ENCODE measurements around the gene CCDC9B.

The CCDC9B gene

GRCh38 chr15:40310001-40310959 is 30.5 kb downstream of the CCDC9B start:
- DNase-seq (ENCODE audit: low read depth in 2 of 2): no peak

- DNase-seq (ENCODE audit: low read depth in 2 of 2): no peak
Measured at GRCh38 chr15:40309344-40309862, 31.3 kb downstream of the CCDC9B start.

GRCh38 chr15:40307421-40308211 is 33.1 kb downstream of the CCDC9B start, which contains the start of gene PLCB2:
Gene PLCB2, minus strand, starts transcription at chr15:40307935. Its CDS starts 263 bp downstream, at chr15:40307672.
- DNase-seq (ENCODE audit: low read depth in 2 of 2): peak; percentile 42 to 47

DNA sequence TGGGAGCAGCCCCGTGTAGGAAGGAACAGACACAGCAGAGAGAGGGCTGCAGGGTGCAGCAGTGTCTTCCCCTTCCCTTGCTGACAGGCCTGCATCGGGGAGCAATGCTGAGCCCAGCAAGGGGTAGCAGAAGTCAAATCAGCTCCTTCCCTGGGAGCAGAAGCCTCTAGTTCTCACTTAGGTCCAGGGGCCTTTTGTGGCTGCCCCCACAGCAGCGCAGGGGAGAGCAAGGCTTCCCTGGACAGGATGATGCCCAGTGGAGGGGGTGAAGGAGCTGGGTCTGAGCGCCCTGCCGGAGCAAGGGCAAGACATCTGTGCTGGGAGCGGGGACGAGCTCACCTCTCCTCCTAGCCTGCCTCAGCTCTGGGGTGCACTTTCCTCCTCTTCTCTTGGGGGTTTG is 33.8 kb downstream of the CCDC9B start:
- no peak for DNase-seq (ENCODE audit: low read depth in 2 of 2)

GRCh38 chr15:40306371-40306770 is 34.4 kb downstream of the CCDC9B start:
- no peak for DNase-seq (ENCODE audit: low read depth in 2 of 2)

DNA sequence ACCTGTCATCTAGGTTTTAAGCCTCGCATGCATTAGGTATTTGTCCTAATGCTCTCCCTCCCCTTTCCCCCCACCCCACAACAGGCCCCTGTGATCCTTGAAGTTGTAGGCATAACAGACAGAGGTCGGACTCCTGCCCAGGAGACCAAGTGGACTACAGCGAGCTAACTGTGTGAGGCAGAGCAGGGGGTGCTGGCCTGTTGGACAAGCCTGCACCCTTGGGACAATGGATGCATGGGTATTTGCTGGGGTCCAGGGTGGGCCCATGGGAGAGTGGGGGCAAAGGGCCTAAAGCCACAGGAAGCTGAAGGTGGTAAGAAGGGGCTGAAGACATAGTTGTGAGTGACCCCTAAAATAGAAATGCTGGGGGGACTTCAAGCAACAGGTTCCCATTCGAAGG is 35.5 kb downstream of the CCDC9B start:
- no peak for DNase-seq (ENCODE audit: low read depth in 2 of 2)

DNA sequence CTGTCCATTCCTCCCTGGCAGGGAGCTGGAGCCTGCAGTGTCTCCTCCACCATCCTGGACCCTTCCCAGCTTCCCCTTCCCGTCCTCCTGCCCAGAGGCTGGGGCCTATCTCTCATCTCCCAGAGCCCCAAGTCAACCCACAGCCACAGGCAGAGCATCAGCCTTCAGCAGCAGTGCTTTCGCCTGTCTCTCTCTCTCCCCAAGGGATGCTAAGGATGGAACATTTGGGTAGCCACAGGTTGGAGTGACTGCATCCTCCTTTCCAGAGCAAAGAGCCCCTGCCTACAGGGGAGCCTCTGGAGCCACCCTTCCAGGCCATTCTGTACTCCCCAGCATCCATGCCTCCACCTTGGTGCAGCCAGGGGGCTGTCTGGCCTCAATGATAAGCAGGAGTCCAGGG is 37.2 kb downstream of the CCDC9B start:
- no peak for DNase-seq (ENCODE audit: low read depth in 2 of 2)

DNA sequence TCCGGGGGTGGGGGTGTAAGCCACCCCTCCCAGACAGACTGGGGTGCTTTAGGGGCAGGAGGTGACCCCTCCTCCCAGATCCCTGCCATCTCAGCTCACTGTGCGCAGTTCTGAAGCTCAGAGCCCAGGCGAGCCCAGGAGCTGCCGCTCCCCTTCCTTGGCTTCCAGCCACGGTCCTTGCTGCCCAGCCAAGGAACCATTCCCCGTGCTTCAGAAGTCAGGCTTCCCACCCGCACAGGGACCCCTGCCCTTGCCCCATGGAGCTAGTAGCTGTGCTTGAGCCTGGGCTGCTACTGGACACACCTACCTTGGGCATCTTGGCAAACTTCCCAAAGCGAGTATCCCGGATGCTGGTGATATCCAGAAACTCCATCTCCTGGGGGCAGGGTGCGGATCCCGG is 37.8 kb downstream of the CCDC9B start:
- no peak for DNase-seq (ENCODE audit: low read depth in 2 of 2)

- DNase-seq (ENCODE audit: low read depth in 2 of 2): no peak
Measured at GRCh38 chr15:40302288-40302886, 38.4 kb downstream of the CCDC9B start.

DNA sequence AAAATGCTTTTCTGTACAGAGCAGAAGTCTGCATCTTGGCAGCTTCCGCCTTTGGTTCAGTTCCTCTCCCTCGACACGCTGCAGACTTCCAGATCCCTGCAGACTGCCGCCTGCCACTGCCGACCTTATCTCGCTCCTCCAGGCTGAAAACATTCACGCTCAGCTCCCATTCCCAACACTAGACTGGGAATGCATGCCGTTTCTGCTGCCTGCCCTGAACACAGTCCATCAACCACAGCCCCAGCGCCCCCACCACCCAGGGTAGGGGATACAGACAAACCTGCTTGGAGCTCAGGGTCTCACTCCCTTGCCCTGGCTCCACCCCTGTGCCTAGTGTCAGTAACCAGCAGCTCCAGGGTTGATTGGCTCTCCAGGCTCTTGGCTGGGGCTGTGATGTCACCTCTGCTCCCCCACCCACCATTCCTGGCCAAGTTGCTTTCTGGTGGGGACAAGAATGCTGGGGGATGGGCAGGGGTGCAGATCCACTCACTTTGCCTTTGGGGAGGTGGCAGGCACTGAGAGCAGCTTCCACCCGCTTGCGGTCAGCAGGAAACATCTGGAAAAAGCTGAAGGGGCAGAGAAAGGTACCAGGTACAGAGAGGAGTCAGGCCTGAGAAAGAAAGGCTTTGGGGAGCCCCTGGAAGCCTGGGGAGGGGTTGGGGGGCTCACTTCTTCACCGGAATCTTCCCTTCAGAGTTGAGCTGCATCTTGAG is 39.1 kb downstream of the CCDC9B start:
- no peak for DNase-seq (ENCODE audit: low read depth in 2 of 2)

DNA sequence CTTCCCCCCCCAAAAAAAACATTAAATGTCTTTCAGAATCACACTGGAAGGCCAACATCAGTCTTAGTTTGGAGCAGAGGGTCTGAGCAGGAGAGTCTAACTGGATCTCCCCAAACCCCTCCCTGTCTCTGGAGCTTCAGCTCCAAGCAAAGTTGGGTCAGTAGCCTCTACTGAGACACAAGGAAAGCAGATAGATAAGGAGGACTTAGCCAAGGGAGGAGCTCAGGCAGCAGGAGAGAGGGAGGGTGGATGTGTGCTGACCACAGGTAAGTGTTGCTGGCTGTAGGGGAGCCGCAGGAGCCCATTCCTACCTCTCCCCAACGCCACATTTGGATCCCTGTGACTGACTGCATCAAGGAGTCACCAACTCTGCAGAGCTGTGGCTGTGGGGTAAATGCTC is 40.0 kb downstream of the CCDC9B start:
- no peak for DNase-seq (ENCODE audit: low read depth in 2 of 2)

DNA sequence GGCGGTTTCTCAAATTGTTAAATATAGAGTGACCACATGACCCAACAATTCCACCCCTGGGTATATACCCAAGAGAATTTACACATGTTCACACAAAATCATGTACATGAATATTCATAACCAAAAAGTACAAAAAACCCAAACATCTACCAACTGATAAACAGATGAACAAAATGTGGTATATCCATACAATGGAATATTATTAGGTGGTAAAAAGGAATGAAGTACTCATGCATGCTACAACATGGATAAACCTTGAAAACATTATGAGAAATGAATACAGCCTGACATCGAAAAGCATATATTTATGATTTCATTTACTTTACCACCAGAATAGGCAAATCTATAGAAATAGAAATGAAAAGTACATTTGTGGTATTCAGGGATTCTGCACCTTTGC is 40.4 kb downstream of the CCDC9B start:
- DNase-seq (ENCODE audit: low read depth in 2 of 2): no peak

GRCh38 chr15:40298216-40298935 is 42.4 kb downstream of the CCDC9B start:
- no peak for DNase-seq (ENCODE audit: low read depth in 2 of 2)

GRCh38 chr15:40297356-40297755 is 43.4 kb downstream of the CCDC9B start:
- no peak for DNase-seq (ENCODE audit: low read depth in 2 of 2)

DNA sequence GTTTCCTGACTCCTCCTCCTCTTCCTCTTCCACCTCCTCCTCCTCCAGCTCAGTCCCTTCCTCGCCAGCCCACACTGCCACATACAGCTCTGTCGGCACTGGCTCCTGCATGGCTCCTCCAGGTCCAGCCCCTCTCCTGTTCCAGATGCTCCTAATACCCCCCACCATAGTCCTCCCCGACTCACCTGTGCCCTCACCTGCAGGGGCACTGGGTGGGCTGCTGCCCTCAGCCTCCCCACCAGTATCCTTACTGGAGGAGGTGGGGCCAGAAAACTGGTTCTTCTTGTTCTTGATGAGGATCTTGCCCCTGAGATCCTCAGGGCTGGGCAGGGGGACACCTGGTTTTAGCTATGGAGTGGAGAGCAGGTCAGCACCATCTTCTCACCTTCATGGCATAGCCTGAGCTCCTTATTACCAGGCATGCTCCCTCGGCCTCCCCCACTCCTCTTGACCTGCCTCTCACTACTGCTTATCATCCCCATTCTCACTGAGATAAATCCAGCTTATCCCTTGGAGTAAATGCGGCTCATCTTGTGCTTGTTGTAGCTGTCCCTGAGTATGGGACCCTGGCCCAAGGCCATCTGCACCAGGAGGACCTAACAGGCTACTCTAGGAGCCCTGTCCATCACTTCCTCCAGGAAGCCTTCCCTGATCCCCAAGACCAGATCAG is 44.0 kb downstream of the CCDC9B start:
- no peak for DNase-seq (ENCODE audit: low read depth in 2 of 2)

DNA sequence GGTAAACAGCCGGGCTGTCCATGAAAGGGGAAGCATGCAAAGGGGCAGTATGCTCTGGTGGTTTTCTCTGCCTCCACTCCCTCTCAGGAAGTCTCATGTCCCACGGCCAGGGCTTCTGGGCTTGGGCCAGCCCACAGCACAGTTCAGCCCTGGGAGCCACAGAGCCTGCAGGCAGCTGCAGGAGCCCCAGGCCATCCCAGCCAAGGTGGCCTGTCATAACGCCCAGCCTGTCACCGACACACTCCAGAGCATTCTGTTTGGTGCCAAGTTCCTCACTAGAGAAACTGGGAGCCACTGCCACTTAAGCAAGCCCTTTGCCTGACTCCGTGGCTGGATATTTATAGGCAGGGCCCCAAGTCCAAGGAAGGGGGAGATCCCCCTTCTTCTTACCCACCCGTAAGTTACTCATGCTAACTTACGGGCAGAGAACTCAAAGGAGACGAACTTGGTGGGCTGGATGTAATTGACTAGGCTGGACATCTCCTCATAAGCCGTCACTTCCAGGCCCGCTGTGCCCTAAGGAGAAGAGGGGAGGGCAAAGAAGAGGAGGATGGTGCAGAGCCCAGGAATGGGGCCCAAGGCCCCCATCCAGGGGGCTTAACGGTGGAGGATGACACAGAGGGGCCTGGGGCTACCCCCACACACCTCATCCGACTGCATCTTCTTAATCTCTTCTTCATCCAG is 44.7 kb downstream of the CCDC9B start:
- no peak for DNase-seq (ENCODE audit: low read depth in 2 of 2)

GRCh38 chr15:40295297-40295696 is 45.4 kb downstream of the CCDC9B start:
- no peak for DNase-seq (ENCODE audit: low read depth in 2 of 2)

DNA sequence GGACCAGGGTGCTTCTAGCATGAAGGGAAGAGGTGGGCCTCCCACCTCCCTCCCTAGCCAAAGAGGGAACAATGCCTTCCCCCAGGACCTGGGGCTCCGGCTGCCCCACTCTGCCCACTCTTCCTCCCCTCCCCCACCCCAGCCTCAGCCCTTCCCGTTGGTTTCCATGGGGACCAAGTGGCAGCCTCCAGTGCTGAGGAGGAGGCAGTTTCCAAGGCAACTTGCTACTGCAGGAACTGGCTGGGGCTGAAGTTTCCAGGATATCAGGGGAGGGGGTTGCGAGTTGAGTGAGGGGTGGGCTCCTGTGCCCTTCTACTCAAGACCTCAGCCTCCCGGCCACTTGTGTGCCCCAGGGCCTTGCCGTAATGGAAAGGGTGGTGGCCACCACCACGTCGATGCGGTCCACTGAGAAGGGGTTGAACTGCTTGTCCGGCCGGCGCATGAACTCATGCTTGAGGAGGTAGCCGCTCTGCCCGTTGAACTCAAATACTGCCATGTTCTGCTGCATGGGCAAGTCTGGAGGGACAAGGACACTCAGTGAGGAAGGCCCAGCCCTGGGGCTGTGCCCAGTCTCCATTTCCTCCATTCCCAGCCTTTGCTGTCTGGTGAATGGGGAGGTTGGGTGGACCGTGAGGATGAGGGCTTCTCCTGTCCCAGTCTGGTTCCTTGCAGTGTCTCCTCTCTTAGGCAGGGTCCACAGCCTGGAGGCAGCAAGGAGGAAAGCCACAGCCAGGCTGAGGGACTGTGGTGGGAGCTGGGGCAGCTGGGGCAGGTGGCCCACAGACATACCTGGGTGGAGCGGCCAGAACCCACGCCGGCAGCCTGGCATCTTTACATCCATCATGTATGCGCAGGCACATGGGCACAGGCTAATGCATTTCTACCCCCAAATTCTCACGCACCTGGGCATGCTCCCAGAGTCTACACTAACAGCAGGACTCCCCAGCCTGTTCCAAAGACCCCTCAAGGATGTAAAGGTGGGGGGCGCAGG is 46.5 kb downstream of the CCDC9B start:
- no peak for DNase-seq (ENCODE audit: low read depth in 2 of 2)
